RKO (cell line): ENCODE data around the gene KDM5B.
"Not testable (repeated sequence)": the region's sequence is repeated elsewhere in the genome, so short reads cannot be mapped to it uniquely, and the experiment has no call there.

Source experiments
- DNase-seq: peaks from one replicate; pipeline ENCODE4 v3.0.0-alpha.2; 2016; ENCODE audit warnings: low spot score

Gene KDM5B

GRCh38 chr1:202791077-202791747, 17.0 kb downstream of the KDM5B start:
- no peak for DNase-seq

DNA sequence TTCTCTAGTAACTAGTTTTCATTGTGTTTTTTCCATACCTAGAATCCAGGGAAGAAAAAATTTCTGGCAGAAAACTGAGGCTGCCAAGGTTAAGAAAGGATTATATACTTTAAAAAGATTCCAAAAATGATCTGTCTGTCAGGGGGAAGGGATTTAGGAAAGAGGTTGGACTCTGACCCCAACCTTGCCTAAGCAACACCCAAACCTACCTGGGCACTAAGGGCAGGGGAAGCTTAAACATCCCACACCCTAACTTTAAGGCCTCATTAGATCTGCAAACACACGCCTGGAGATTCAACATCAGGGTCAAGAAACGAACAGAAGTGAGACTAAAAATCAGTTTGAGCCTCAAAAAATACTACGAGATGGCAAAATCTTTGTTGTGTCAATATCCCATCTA, 19.4 kb downstream of the KDM5B start:
- DNase-seq = no peak

- no peak for DNase-seq
Observed at GRCh38 chr1:202786804-202787203, 21.4 kb downstream of the KDM5B start.

- DNase-seq = no peak
Observed at GRCh38 chr1:202781180-202781579, 27.0 kb downstream of the KDM5B start.

DNA sequence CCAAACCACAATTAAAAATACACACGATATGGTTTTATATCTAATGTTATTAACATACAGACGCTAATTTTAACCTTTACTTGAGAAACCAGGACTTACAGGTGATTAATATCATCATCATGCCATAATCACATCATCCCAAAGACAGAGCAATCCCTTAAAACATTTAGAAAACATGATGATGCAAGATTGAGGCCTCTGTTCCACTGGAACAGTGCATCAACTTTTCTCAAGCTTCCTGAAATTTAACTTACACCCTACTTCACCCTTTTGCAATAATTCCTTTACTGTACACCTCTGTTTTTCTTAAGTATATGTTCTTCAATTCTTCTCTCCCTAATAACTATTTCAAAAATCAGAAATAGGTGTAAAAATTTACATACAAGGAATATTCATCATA, 38.1 kb downstream of the KDM5B start:
- DNase-seq = no peak

DNA sequence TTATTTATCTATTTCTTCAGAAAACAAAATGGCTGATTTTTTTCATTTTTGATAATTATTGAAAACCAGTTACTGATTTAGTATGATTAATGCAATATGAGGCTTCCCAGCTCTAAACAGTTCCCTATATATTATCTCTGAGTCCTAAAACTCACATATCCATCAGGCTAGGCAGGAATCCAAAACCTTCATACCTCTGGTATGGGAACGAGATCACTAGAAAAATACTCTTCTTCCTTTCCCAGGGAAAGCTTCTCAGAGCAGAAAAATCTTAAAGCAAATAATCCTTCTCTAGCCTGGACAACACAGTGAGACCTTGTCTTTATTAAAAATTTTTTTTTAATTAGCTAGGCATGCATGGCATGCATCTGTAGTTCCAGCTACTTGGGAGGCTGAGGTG, 42.5 kb downstream of the KDM5B start:
- no peak for DNase-seq

DNA sequence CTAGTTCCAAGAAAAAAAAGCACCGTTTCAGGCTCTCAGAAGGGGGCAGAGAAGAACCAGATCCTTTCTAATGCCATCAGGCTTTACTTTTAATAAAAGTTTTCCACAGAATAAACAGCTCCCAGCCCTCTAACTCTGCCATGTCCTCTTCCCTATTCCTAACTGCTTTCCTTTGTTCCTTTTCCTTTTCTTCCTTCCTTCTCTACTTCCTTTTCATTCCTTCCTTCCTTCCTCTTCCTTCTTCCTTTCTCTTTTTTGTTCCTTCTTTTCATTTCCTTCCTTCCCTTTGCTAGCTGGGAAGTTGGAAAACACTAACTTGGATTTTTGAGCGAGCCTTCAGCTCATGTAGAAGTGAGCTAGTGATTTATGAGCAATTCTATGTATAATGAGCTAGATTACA, 46.2 kb downstream of the KDM5B start:
- no peak for DNase-seq

DNA sequence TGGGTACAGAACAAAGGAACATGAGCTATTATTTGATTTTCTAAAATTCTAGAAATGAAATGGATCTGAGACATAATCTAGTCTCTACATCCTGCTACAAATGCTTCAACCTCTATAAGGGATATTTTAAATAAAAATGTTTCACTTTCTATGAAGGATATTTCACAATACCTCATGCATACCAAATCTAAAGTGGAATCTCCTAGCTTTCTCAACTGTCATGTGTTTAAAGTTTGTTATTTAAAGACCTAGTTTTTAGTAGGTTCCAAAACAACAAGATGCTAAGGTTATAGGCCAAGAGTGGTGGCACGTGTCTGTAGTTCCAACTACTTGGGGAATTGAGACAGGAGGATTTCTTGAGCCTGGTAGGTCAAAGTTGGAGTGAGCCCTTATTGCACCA, 47.6 kb downstream of the KDM5B start:
- no peak for DNase-seq

DNA sequence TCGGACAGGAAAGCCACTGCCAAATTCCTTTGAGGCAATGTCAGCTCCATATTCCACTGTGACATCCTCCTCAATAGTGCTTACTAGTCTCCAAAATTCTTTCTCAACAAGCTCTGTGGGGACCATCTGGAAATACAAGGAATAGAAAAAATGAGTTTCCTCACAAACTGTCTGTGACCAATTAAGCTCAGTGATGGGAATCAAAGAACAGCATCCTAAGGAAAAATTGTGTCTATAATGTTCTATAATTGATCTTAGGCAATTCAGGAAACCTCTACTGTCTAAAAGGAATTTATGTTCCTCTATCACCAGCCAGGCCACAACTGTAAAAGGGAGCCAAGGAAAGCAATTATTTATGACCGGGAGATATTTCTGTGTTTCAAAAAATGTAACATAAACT, 51.8 kb downstream of the KDM5B start:
- DNase-seq = no peak

DNA sequence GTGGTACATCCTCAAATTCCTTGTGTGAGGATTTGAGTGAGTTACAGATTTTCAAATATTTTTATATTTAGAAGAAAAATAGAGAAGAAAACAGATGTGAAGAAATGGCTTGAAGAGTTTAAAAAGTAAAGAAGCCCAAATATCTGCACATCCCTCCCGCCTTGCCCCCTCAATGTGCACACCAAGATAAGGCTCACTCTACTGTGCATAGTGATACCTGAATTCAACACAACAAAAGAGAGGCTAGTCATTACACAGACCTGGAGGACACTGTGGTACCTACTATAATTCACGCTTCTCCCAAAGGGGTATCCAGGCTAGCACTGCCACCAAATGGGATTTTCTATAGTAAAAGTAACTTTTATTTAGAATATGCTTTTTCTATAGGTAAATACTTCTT, 53.9 kb downstream of the KDM5B start:
- no peak for DNase-seq

GRCh38 chr1:202752774-202753173, 55.4 kb downstream of the KDM5B start:
- no peak for DNase-seq

DNA sequence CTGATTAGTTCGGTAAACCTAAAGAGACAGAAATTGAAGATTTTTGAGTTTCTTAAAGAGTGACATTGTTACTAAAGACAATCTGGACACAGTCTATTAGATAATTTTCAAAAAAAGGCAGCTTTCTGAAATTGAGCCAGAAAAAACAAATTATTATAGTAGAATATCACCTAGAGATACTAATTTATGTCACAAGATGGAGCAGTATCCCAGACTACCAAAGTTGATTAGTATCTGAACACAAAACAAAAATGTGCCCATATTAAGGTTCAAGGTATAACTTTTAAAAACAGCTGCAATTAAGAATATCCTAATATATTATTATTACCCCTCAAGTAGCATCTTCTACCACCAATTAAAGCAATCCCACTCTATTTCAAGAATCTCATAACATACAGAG, 57.5 kb downstream of the KDM5B start:
- DNase-seq = no peak

DNA sequence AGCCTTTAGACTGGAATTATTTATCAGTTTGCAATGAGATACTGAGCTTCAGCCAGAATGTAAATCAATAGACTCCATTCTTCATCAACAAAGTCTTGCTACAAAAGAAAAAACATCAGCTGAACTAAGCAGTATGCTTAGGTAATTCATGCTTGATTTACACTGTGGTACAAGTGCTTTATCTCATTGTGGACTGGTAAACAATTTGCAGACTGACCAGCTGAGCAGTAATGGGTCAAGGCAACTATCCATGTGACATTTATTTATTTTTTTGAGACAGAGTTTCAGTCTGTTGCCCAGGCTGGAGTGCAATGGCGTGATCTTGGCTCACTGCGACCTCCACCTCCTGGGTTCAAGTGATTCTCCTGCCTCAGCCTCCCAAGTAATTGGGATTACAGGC, 58.2 kb downstream of the KDM5B start:
- no peak for DNase-seq

GRCh38 chr1:202745323-202745888, 62.8 kb downstream of the KDM5B start:
- no peak for DNase-seq

- not testable (repeated sequence) for DNase-seq
Observed at GRCh38 chr1:202744770-202745169, 63.5 kb downstream of the KDM5B start.

GRCh38 chr1:202742496-202742895, 65.7 kb downstream of the KDM5B start:
- no peak for DNase-seq

- DNase-seq = no peak
Observed at GRCh38 chr1:202733251-202733650, 75.0 kb downstream of the KDM5B start.

GRCh38 chr1:202728951-202729350, 79.3 kb downstream of the KDM5B start:
- no peak for DNase-seq

DNA sequence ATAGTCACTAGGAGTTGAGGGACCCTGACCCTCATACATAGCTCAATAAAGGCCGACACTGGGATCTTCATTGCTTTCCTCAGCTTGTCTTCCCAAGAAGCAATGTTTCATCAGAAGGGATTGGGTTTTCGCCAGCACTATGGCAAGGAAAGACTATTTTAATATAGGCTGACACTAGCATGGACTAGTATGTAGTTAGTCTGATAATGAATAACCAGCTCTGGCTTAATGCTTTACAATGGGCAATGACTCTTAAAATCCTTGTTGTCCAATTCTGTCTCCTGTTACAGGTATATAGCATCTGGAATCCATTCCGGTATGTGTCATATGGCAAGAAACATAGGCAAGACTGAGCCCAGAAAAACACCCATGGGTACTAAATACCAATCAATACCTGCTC, 82.7 kb downstream of the KDM5B start:
- DNase-seq = no peak

- DNase-seq = no peak
Observed at GRCh38 chr1:202723708-202724107, 84.5 kb downstream of the KDM5B start.

GRCh38 chr1:202723046-202723445, 85.2 kb downstream of the KDM5B start:
- not testable (repeated sequence) for DNase-seq

DNA sequence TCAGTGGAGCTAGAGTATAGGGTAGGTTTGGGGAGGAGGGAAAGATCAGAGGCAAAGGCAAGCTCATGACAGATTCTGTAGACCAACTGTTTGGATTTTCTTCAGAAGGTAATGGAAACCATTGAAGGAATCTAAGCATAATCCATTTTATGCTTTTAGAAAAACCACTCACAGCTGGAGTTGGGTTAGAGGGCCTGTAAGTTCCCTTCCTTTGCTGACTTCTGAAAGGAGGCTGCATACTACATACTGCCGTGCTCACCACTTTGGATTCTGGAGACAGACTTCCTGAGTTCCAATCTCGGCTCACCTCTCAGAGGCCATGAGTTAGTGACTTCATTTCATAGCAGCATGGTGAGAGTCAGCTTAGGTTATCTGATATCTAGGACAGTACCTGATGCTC, 91.6 kb downstream of the KDM5B start:
- no peak for DNase-seq

GRCh38 chr1:202714202-202714601, 94.0 kb downstream of the KDM5B start:
- DNase-seq = not testable (repeated sequence)

DNA sequence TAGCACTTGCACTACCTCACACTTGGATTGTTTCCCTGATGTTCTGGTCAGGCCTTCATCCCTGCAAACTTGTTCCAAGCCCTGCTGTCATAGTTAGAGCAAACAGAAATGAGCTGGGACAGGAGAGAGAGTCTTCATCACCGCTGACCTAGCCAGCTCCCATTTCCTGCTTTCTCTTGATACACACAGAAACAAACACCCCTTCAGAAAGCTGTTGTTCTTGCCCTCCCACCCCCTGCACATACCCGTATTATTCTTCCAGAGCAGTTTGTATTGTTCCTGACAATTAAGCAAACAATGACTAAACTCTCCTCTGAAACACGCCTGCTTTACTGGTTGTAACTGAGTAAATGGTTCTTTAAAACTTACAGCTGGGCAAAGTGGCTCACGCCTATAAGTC, 95.1 kb downstream of the KDM5B start:
- DNase-seq = no peak
